Right lobe of liver (tissue), 4 donors: ENCODE data around the gene JMJD8.

Source experiments
- CTCF ChIP-seq, 4 donors: fragments of 200-600 bp in 3 of 4; fragments of 450-650 bp in 1 of 4; IDR thresholded peaks; one replicate each; pipeline versions ENCODE4 v1.5.1 to v1.8.0; 2016 to 2022; ENCODE audit warnings: antibody characterized with exemption in 4 of 4, mild to moderate bottlenecking in 2 of 4
- POLR2A ChIP-seq: fragments of 450-650 bp; IDR thresholded peaks from one replicate; pipeline ENCODE4 v1.6.1; 2017; ENCODE audit warnings: antibody characterized with exemption, mild to moderate bottlenecking
- donor health status: DM: no; HTN: no; CAD: no.
- donor health status: DM: no; HTN: no; CAD: no.
- donor health status: DM: no; HTN: yes; CAD: no.

GRCh38 chr16:704552-705380, 20.6 kb upstream of the JMJD8 start:
- TF ChIP-seq CTCF (IDR thresholded peaks at IDR 0.05), result no peak
- TF ChIP-seq POLR2A, result no peak
